Measurements from ENCODE around the gene TMEM60.

GRCh38 chr7:77794000-77794399 is 4.2 kb downstream of the TMEM60 start:
- no peak for TF ChIP-seq CTCF (IDR thresholded peaks at IDR 0.05)
- TF ChIP-seq POLR2A (IDR thresholded peaks at IDR 0.05) = no peak
